GM21447 (cell line): Measurements from ENCODE around the gene NFE2L3.
"Not testable (repeated sequence)": the region's sequence is repeated elsewhere in the genome, so short reads cannot be mapped to it uniquely, and the experiment has no call there.

Source experiments
- ATAC-seq: cut with Tn5 transposase; IDR thresholded peaks from one replicate; pipeline ENCODE4 v1.9.1; 2021; ENCODE audit not compliant: unreplicated experiment

Gene NFE2L3

DNA sequence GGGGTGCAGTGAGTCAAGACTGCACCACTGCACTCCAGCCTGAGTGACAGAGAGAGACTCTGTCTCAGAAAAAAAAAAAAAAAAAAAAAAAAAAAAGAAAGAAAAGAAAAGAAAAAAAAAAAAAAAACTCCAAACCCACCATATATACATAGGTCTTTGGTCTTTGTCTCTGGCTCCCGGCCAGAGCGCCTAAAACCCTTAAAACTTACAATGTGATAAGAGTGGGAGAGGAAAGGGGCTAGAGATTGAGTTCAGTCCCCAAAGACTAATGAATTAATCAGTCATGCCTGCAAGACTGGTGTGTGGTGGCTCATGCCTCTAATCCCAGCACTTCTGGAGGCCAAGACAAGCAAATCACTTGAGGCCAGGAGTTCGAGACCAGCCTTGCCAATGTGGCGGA lies 6.8 kb upstream of the NFE2L3 start:
- no peak for ATAC-seq

DNA sequence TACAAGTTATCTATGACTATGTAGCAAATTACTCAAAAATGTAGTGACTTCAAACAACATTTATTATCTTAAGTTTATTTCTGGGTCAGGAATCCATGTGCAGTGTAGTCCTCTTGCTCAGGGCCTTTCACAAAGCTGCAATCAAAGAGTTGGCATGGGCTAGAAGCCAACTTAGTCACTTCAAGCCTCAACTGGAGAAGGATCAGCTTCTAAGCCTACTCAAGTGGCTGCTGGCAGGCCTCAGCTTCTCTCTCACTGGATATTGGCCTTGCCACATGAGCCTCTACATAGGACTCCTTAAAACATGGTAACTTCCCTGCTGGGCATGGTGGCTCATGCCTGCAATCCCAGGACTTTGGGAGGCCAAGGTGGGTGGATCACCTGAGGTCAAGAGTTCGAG lies 5.0 kb upstream of the NFE2L3 start:
- ATAC-seq = no peak

DNA sequence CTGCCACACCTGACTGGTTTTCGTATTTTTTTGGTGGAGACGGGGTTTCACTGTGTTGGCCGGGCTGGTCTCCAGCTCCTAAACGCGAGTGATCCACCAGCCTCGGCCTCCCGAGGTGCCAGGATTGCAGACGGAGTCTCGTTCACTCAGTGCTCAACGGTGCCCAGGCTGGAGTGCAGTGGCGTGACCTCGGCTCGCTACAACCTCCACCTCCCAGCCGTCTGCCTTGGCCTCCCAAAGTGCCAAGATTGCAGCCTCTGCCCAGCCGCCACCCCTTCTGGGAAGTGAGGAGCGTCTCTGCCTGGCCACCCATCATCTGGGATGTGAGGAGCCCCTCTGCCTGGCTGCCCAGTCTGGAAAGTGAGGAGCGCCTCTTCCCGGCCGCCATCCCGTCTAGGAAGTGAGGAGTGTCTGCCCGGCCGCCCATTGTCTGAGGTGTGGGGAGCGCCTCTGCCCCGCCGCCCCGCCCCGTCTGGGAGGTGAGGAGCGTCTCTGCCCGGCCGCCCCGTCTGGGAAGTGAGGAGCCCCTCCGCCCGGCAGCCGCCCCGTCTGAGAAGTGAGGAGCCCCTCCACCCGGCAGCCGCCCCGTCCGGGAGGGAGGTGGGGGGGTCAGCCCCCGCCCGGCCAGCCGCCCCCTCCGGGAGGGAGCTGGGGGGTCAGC lies 4.2 kb upstream of the NFE2L3 start:
- ATAC-seq = not testable (repeated sequence)

DNA sequence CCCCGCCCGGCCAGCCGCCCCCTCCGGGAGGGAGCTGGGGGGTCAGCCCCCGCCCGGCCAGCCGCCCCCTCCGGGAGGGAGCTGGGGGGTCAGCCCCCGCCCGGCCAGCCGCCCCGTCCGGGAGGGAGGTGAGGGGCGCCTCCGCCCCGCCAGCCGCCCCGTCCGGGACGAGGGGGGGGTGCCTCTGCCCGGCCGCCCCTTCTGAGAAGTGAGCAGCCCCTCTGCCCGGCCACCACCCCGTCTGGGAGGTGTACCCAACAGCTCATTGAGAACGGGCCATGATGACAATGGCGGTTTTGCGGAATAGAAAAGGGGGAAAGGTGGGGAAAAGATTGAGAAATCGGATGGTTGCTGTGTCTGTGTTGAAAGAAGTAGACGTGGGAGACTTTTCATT lies 3.7 kb upstream of the NFE2L3 start:
- not testable (repeated sequence) for ATAC-seq

DNA sequence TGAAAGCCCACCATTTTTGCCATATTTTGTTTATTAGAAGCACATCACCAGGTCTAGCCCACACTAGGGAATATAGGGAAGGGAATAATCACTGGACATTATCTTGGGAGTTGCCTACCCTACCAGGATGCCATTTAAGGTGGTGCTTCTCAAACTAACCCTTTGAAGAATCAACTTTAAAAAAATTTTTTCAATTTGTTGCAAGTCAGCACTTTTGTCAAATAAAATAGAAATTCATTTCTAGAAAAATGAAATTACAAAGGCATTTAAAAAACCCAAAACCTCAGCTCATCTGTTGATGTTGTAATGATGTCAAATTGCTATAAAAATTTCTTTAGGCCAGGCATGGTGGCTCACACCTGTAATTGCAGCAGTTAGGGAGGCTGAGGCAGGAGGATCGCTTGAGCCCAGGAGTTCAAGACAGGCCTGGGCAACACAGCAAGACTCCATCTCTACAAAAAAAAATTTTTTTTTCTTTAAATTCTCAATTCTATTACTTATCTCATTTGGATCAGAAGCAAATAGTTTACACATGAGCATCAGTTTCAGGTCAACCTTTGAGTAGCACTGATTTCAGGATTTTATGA lies 2.5 kb upstream of the NFE2L3 start:
- no peak for ATAC-seq

DNA sequence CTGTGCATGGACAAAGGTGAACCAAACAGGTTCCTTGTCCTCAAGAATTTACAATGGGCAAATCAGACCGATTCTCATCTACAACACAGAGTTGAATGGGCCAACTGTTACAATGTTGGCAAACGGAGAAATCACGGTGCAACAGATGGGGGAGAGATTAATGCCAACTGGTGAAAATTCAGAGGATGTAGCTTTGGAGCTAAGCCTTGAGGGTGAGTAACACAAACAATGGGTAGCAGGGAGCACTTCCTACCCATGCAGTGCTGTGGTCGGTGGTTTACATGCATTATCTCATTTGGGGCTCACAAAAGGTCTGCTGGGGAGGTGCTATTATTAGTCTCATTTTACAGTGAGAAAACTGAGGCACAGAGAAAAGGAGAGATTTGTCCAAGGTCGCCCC lies 902 bp upstream of the NFE2L3 start:
- no peak for ATAC-seq

DNA sequence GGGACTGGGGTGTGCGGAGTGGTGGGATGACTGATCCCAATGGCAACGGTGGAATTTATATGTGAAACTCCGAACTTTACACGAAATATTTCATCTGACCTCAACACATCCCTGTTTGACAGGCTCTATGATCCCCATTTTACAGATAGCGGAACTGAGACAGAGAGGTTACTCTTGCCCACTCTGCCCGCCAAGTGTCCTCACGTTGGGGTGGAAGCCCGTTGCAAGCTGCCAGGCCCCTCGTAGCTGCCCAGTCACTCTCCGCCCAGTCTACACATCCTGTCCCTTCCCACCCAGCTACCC lies 397 bp upstream of the NFE2L3 start:
- no peak for ATAC-seq

DNA sequence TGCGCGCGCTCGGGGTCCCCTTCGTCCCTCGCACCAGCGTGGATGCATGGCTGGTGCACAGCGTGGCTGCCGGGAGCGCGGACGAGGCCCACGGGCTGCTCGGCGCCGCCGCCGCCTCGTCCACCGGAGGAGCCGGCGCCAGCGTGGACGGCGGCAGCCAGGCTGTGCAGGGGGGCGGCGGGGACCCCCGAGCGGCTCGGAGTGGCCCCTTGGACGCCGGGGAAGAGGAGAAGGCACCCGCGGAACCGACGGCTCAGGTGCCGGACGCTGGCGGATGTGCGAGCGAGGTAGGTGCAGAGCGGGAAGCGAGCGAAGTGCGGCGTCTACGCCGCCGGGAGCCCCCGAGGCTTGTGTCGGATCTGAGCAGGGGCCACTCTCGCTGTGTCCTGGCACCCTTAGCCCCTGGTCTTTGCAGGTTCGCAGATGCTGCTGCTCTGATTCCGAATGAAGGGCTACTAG lies 813 bp downstream of the NFE2L3 start:
- peak; percentile 4 for ATAC-seq

DNA sequence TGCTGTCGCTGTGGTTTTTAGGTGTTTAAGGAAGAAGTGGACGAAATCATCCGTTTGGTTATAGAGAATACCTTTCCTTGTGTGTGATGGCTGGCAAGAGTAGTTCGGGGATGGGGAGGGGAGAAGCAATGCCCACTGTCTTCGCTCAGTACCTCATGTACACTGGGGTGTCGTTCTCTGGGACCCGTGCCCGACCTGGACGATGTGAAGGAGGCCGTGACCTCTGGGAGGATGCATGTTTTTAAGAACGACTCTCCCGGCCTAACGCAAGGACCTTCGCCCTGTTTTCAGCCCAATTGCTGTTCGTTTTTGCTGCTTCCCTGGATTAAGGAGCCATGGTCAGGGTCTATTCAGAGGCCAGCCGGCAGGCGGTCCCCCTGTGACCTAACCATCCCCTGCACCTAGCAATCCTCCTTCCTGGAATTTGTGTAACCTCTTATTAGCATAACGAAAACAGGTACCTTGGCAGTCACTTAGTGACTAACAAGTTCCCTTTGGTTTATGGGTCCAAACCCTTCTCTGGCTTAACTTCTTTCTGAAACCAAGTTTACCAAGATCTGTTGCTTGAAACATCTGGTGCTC lies 1.3 kb downstream of the NFE2L3 start:
- no peak for ATAC-seq

DNA sequence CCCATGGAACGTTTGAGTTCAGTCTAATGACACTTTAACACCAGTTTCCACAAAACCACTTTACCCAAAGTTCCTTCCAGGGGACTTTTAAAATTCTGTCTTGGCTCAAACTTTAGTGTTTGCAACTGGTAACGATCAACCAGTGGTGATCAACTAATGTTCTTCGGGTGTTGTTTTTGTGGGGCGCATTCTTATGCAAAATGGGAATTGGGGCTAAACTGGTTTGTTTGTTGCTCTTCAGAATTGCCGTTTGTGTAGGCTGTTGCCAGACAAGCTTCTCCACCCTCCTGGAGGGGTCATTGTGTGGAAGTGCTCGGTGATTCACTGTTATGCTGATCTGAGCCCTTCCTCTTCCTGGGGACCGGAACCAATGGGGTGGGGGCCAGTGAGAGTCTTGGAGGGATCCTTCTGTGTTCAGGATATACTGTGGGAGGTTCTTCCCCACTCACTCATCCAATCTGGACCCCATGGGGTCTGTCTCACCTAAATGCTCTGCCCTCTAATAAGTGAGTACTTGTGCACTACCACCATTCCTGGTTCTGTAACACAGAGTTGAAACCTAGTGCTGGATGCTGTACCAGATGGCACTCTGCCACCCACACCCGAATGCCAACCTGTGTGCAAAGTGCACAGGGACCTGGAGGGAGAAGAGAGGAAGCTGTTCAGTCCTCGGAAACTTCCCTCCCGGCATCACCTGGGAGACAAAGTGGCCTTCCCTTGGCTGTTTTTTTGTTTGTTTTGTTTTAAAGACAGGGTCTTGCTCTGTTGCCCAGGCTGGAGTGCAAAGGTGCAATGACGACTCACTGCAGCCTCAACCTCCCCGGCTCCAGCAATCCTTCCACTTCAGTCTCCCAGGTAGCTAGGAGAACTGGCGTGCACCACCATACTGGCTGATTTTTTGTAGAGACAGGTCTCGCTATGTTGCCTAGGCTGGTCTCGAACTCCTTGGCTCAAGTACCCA lies 2.1 kb downstream of the NFE2L3 start:
- no peak for ATAC-seq

DNA sequence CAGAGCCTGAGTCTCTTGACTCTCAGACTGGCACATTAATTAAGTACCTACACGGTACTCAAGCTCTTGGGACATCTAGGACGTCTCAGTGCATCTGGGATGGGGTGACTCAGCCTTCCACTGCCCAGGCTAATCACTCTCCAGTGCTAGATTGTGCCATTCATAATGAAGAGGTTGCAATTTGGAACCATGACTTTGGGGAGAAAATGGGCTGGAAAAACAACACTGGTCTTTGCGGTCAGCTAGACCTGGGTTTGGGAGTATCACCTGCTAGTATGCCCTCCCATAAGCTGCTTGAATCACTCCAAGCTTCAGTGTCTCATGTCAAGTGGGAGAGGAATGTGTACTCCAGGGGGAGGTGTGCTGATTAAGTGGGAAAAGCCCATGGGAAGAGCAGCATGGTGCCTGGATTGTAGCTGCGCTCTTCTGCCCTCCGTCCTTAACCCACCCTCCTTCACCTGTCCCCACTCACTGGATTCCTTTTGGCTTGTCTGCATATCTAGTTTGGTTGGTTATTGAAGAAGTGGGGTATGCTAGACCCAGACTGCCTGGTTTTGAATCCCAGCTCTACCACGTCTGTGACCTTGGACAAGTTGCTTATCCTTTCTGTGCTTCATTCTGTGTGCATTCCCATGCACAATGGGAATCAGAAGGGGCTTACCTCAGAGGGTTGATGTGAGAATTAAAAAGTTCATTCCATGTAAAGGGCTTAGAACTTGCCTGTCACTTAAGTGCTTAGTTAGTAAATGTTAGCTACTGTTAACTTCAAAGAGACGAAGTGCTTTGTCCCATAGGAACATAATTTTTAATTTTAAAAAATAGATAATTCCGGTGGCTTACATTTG lies 3.8 kb downstream of the NFE2L3 start:
- no peak for ATAC-seq

DNA sequence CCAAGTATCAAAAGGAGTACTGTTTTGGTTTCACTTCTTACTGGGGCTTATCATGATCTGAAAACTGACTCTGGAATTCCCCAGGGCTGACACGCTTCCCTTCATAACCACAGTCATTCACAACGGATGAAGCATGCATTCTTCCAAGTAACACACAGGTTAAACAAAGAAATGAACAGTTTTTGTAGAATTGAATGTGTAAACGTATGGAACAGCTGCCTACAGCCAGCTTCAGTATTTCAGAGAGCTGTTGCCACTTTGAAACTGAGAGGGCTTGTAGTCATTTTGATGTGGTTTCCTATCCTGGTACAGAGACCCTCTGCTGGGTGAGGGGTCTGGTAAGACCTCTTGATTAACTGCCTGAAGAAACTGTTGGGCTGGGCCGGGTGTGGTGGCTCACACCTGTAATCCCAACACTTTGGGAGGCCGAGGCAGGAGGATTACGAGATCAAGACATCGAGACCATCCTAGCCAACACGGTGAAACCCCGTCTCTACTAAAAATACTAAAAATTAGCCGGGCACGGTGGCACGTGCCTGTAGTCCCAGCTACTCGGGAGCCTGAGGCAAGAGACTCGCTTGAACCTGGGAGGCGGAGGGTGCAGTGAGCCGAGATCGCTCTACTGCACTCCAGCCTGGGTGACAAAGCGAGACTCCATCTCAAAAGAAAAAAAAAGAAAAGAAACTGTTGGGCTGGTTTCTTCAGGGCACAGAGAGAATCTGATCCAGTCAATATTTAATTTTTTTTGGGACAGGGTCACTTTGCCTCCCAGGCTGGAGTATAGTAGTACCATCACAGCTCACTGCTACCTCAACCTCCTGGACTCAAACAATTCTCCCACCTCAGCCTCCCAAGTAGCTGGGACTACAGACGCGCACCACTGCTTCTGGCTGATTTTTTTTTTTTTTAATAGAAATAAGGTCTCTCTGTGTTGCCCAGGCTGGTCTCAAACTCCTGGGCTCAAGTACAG lies 4.7 kb downstream of the NFE2L3 start:
- ATAC-seq = peak; percentile 34

DNA sequence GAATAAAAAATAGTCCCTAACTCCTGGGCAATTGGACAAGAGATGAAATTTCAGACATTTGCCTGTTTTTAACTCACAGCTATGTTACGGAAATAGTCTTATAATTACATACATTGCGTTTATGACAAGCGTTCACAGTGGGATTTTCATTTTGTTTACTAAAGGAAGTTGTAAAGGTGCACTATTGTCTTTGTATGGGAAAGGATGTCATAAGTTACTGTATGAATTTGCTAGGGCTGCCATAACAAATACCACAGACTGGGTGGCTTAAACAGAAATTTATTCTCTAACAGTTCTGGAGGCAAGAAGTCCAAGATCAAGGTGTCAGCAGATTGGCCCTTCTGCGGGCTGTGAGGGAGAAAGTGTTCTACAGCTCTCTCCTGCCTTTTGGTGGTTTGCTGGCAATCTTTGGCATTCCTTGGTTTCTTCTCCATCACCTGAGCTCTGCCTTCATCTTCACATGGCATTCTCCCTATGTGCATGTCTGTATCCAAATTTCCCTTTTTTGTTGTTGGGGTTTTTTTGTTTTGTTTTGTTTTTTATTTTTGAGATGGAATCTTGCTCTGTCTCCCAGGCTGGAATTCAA lies 5.6 kb downstream of the NFE2L3 start:
- ATAC-seq = no peak

DNA sequence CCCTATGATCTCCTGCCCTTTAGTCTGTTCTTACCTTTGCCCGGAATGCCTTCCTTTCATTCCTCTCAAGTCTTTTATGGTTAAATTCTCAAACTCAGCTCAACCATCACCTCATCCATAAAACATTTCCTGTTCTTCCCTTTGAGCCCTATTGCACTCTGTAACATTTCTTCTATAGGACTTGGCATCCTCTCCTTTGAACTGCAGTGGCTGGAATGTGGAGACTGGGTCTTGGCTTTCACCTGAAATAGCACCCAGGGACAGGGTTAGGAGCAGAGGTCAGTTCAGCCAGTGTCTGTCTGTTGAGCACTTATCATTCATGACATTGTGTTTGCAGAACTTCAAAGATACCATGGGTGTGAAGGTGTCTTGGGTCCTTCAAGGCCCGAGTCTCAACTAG lies 7.2 kb downstream of the NFE2L3 start:
- no peak for ATAC-seq

DNA sequence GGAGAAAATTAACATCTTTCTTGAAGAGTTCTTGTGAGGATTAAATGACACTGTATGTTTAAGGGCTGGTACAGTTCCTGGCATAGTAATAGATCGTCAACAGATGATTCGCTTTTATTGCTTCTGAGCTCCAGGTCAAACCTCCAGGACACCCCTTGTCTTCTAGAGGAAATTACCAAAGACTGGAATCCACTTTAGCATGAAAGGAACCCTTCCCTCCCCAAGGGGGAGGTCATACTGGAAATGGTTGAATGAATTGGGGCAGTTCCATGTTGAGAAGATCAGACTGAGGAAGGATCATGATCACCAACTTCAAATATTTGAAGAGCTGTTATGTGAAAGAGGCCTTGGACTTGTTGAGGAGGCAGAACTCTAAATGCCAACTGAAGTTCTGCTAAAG lies 8.9 kb downstream of the NFE2L3 start:
- ATAC-seq = no peak

DNA sequence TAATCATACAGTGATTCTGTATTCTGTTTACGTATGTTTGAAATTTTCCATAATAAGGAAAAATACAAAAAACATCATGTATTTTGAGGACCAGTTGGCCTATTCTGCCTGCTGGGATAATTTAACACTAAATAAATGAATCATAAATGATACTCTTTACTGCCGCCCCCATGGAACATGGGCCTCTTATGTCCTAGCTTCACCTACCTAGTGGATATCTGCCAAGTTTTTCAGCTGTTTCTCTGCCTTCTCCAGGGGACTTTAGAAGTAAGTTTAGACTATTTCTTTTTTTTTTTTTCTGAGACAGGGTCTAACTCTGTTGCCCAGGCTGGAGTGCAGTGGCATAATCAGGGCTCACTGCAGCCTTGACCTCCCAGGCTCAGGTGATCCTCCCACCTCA lies 10.4 kb downstream of the NFE2L3 start:
- ATAC-seq = no peak

DNA sequence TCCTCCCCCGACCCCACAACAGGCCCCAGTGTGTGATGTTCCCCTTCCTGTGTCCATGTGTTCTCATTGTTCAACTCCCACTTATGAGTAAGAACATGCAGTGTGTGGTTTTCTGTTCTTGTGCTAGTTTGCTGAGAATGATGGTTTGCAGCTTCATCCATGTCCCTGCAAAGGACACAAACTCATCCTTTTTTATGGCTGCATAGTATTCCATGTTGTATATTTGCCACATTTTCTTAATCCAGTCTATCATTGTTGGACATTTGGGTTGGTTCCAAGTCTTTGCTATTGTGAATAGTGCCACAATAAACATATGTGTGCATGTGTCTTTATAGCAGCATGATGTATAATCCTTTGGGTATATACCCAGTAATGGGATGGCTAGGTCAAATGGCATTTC lies 11.8 kb downstream of the NFE2L3 start:
- not testable (repeated sequence) for ATAC-seq

DNA sequence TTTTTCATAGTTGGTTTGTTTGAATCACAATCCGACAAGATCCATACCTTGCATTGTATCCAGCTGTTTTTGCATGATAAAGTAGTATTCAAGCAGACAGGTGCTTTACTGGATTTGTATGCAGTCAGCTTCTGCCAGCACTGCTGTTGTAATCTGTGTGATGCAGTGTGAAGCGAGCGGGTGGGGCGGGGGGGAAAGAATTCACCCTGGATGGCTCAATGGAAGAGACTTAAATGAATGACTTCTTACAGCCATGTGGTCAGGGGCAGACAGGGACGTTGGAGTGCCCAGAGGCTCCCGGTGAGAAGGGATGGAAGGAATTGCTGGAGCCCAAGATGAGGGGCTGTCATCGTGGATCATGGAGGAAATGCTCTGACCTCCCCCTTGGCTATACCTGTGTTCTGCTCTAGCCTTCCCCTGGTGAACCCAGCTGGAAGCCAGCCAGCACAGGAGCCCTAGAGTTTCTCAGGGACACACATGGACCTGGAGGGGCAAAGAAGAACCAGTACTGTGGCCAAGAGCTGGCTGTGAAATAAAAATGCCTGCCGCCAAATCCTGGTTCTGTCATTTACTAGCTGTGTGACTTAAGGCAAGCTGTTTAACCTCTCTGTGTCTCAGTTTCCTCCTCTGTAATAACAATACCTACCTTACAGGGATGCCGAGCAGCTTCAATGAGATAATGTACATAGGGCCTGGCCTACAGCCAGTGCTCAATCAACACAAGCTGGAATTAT lies 14.1 kb downstream of the NFE2L3 start:
- no peak for ATAC-seq
